GM19099 (cell line): ENCODE measurements around the gene PPM1A.

Experiments
- POLR2A ChIP-seq: IDR thresholded peaks from 3 replicates; pipeline ENCODE4 v1.6.1; 2011; ENCODE audit warnings: low read depth; ENCODE audit not compliant: insufficient read length; ENCODE audit errors: extremely low read depth

Gene PPM1A

GRCh38 chr14:60327447-60328331 is 78.7 kb downstream of the PPM1A start:
- peak; percentile 68 for TF ChIP-seq POLR2A

- no peak for TF ChIP-seq POLR2A
Measured at GRCh38 chr14:60328583-60328982, 79.6 kb downstream of the PPM1A start.

GRCh38 chr14:60329274-60329673 is 80.3 kb downstream of the PPM1A start:
- TF ChIP-seq POLR2A: no peak

DNA sequence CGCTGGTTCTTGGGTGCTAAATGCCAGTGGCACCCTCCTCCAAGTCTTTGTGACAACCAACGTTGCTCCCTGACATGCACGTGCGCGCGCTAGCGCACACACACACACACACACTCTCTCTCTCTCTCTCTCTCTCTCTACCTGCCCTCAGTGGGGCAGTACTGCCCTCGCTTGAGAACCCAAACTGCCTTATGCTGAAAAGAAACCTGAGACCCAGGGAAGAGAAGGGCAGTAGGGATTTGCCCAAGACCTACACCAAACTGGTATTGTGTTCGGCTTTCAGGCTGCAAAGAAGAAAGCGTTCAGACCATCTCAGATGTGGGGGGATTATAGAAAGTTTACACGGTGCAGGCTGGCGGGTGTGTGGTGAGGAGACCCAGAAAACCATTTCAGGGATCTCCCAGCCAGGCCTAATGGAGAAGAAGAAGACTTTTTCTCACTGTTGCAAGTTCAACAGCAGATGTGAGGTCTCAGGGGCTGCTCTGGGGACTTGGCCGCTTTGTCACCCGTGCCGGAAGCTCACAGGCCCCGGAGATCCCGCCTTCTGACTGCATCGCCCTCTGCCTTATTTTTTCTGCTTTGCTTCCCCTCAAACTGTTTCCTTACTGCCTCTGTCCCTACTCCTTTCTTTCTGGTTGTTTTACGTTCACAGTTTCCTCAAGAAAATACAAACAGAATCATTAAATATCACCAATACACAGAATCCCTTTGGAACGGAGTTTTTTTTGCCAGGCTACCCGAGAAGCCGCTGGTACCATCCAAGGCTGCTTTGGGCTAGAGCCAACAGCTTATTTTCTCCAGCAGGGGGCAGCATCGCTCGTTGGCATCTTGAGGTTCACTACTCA is 82.4 kb downstream of the PPM1A start:
- TF ChIP-seq POLR2A: peak; percentile 47

- TF ChIP-seq POLR2A: no peak
Measured at GRCh38 chr14:60332046-60332399, 83.0 kb downstream of the PPM1A start.

DNA sequence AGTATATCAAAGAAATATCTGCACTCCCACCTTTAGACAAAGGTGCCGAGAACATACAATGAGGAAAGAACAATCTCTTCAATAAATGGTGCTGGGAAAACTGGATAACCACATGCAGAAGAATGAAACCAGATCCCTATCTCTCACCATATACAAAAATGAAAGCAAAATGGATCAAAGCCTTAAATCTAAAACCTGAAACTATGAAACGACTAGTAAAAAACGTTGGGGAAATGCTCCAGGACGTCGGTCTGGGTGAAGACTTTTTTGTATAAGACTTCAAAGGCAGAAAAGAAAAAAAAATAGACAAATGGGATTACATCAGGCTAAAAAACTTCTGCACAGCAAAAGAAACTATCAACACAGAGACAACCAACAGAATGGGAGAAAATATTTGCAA is 83.8 kb downstream of the PPM1A start:
- no peak for TF ChIP-seq POLR2A

- TF ChIP-seq POLR2A: no peak
Measured at GRCh38 chr14:60339571-60339970, 90.5 kb downstream of the PPM1A start.

- TF ChIP-seq POLR2A: no peak
Measured at GRCh38 chr14:60343571-60344071, 94.6 kb downstream of the PPM1A start.

DNA sequence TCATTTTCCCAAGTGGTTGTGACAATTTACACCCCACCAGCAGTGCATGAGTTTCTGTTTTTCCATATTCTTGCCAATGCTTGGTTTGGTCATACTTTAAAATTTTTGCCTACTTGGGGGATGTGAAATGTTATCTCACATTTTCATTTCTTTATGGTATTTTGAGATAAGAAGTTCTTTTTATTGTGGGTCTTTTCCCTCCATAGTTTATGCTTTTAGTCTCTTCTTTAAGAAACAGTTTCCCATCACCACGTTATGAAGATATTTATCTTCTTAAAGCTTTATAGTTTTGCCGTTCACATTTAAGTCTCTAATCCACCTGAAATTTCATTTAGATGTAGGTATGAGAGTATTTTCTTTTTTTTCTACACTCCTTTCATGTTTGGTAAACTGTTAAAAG is 95.7 kb downstream of the PPM1A start:
- TF ChIP-seq POLR2A: no peak

- TF ChIP-seq POLR2A: no peak
Measured at GRCh38 chr14:60346706-60347105, 97.7 kb downstream of the PPM1A start.

- TF ChIP-seq POLR2A: no peak
Measured at GRCh38 chr14:60348211-60348610, 99.2 kb downstream of the PPM1A start.
